MM.1S (cell line): ENCODE results near the gene BAG5.

Experiments used
- EZH2 ChIP-seq: fragments of 300-600 bp; sonication (generic); optimal IDR thresholded peaks from 2 replicates; pipeline ENCODE3; 2017; ENCODE audit warnings: low read depth, mild to moderate bottlenecking, antibody characterized with exemption, low read length, mixed read lengths
- EZH2phosphoT487 ChIP-seq: fragments of 300-600 bp; sonication (generic); IDR thresholded peaks from 2 replicates; pipeline ENCODE4 v1.6.1; 2018; ENCODE audit warnings: antibody characterized with exemption, low read length
- TF ChIP-seq, protein P1 (sequence below): fragments of 300-600 bp; sonication (generic); IDR thresholded peaks from 2 replicates; pipeline ENCODE4 v1.5.1; 2016; ENCODE audit warnings: antibody characterized with exemption, low read length, mixed read lengths

DNA sequence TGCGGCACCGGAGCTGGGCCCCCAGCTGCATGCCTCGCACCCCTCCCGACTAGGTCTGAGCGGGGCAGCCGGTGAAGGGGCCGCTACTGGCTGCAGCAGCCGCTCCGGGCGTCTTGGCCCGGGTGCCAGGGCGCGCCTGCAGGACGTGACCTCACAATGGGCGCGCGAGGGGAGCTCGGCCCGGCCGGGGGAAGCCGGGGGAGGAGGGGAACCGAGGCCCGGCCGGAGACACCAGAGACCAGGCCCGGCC, 353 bp downstream of the BAG5 start:
- TF ChIP-seq EZH2phosphoT487 = no peak
- no peak for TF ChIP-seq EZH2
- TF ChIP-seq, protein P1, sequence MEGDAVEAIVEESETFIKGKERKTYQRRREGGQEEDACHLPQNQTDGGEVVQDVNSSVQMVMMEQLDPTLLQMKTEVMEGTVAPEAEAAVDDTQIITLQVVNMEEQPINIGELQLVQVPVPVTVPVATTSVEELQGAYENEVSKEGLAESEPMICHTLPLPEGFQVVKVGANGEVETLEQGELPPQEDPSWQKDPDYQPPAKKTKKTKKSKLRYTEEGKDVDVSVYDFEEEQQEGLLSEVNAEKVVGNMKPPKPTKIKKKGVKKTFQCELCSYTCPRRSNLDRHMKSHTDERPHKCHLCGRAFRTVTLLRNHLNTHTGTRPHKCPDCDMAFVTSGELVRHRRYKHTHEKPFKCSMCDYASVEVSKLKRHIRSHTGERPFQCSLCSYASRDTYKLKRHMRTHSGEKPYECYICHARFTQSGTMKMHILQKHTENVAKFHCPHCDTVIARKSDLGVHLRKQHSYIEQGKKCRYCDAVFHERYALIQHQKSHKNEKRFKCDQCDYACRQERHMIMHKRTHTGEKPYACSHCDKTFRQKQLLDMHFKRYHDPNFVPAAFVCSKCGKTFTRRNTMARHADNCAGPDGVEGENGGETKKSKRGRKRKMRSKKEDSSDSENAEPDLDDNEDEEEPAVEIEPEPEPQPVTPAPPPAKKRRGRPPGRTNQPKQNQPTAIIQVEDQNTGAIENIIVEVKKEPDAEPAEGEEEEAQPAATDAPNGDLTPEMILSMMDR = no peak
